A549 (cell line): ENCODE measurements around the gene SACS. TPM values are rescaled to one million over a fixed set of nuclear protein-coding genes. Genes with fewer than 3 reads are reported as not detected.
"Not testable (repeated sequence)": the region's sequence is repeated elsewhere in the genome, so short reads cannot be mapped to it uniquely, and the experiment has no call there.

Experiments used
- ATAC-seq, 2 experiments: fragments of 200-7000 bp in 1 of 2; fragments of >200 bp in 1 of 2; cut with Nextera tagmentation in 1 of 2; cut with Tn5 transposase in 1 of 2; 3 replicates each; pipeline versions ENCODE4 v1.8.0 to v1.9.1; 2018 to 2020; ENCODE audit warnings: mild to moderate bottlenecking in 1 of 2, moderate library complexity in 1 of 2
- CTCF ChIA-PET: fragments of 300-600 bp; sonication (Branson Sonifier 250); formaldehyde crosslinking; extraction: SDS; loops from one replicate; lab custom pipeline; 2021; ENCODE audit warnings: antibody characterized with exemption, inconsistent platforms; lab: Yijun Ruan, JAX
- POLR2A ChIA-PET: fragments of 350-600 bp; formaldehyde crosslinking; extraction: SDS; loops from one replicate; lab custom pipeline; 2021; ENCODE audit warnings: antibody characterized with exemption, inconsistent platforms; lab: Yijun Ruan, JAX
- DNase-seq, 2 experiments: peaks; one replicate each; pipeline versions ENCODE4 v3.0.0 to v3.0.0-alpha.2; 2011 to 2016; ENCODE audit warnings: low read depth in 1 of 2, low spot score in 1 of 2
- FAIRE-seq: peaks from 2 replicates; lab custom pipeline; 2011; peaks lifted over from hg19 to GRCh38; lab: Jason Lieb, UNC
- H3K27ac ChIP-seq, 2 experiments: fragments of >200 bp; sonication (Bioruptor Twin); formaldehyde crosslinking; 3 replicates each; pipeline ENCODE4 v1.5.1; 2016 to 2017
- H3K4me1 ChIP-seq: fragments of >200 bp; sonication (Bioruptor Twin); formaldehyde crosslinking; 3 replicates; pipeline ENCODE4 v1.6.1; 2016
- H3K4me2 ChIP-seq: fragments of >200 bp; sonication (Bioruptor Twin); formaldehyde crosslinking; 3 replicates; pipeline ENCODE4 v1.6.1; 2016
- H3K4me3 ChIP-seq: fragments of >200 bp; sonication (Bioruptor Twin); formaldehyde crosslinking; 3 replicates; pipeline ENCODE4 v1.5.1; 2016
- H3K9me3 ChIP-seq: fragments of >200 bp; sonication (Bioruptor Twin); formaldehyde crosslinking; 3 replicates; pipeline ENCODE4 v1.6.1; 2016
- CBX2 ChIP-seq: fragments of 200-600 bp; sonication (generic); IDR thresholded peaks from 2 replicates; pipeline ENCODE4 v1.6.1; 2016; ENCODE audit warnings: low read depth, mild to moderate bottlenecking, borderline replicate concordance
- CEBPB ChIP-seq, 2 experiments: fragments of >200 bp in 1 of 2; sonication (Bioruptor Twin) in 1 of 2; formaldehyde crosslinking in 1 of 2; IDR thresholded peaks; 2 replicates each; pipeline ENCODE4 v1.6.1; 2012 to 2016
- EHMT2 ChIP-seq: fragments of 200-600 bp; sonication (generic); IDR thresholded peaks from 2 replicates; pipeline ENCODE4 v1.6.1; 2016; ENCODE audit warnings: antibody characterized with exemption, low read depth, mild to moderate bottlenecking, moderate library complexity
- ESRRA ChIP-seq: fragments of 150-350 bp; IDR thresholded peaks from 2 replicates; pipeline ENCODE4 v1.6.1; 2014; ENCODE audit warnings: mild to moderate bottlenecking, low read length, borderline replicate concordance
- FOSL2 ChIP-seq, 2 experiments: fragments of 450-650 bp in 1 of 2; fragments of >200 bp in 1 of 2; sonication (Bioruptor Twin) in 1 of 2; formaldehyde crosslinking; IDR thresholded peaks; 2 replicates each; pipeline versions ENCODE4 v1.5.0 to v1.6.1; 2016 to 2020; ENCODE audit warnings: mild to moderate bottlenecking in 1 of 2, moderate library complexity in 1 of 2
- HEYL ChIP-seq: fragments of 250-450 bp; sonication (Bioruptor Pico); IDR thresholded peaks from 2 replicates; pipeline ENCODE4 v1.8.0; 2021; ENCODE audit warnings: mild to moderate bottlenecking, moderate library complexity
- HOXA7 ChIP-seq: fragments of 250-450 bp; sonication (Bioruptor Pico); IDR thresholded peaks from 2 replicates; pipeline ENCODE4 v1.5.0; 2020; ENCODE audit warnings: mild to moderate bottlenecking, moderate library complexity
- HOXB13 ChIP-seq: fragments of 250-450 bp; sonication (Bioruptor Pico); IDR thresholded peaks from 2 replicates; pipeline ENCODE4 v1.5.0; 2020; ENCODE audit warnings: low read depth, mild to moderate bottlenecking, moderate library complexity
- JUN ChIP-seq, 2 experiments: fragments of >200 bp; sonication (Bioruptor Twin); formaldehyde crosslinking; IDR thresholded peaks; 2 replicates in 1 of 2; 3 replicates in 1 of 2; pipeline ENCODE4 v1.6.1; 2016 to 2017
- MAX ChIP-seq: IDR thresholded peaks from 2 replicates; pipeline ENCODE4 v1.6.1; 2012
- MAZ ChIP-seq: fragments of 150-350 bp; IDR thresholded peaks from 2 replicates; pipeline ENCODE4 v1.6.1; 2014; ENCODE audit warnings: antibody characterized with exemption, low read depth, low read length, borderline replicate concordance
- MYC ChIP-seq: IDR thresholded peaks from 2 replicates; pipeline ENCODE4 v1.6.1; 2012; ENCODE audit warnings: mild to moderate bottlenecking, inconsistent platforms, low read length, improper control_type of control experiment, borderline replicate concordance
- NFE2L2 ChIP-seq: fragments of 150-350 bp; conservative IDR thresholded peaks from 2 replicates; pipeline ENCODE4 v1.6.1; 2014; ENCODE audit warnings: low read length
- RARB ChIP-seq: fragments of 250-450 bp; sonication (Bioruptor Pico); IDR thresholded peaks from 2 replicates; pipeline ENCODE4 v1.8.0; 2021; ENCODE audit warnings: mild to moderate bottlenecking, moderate library complexity
- RCOR1 ChIP-seq: fragments of 150-350 bp; IDR thresholded peaks from 2 replicates; pipeline ENCODE4 v1.6.1; 2014; ENCODE audit warnings: antibody characterized with exemption, low read length, low read depth
- SMC3 ChIP-seq: fragments of >200 bp; sonication (Bioruptor Twin); formaldehyde crosslinking; IDR thresholded peaks from 3 replicates; pipeline ENCODE4 v1.6.1; 2018; ENCODE audit warnings: inconsistent platforms
- WGBS: methylation state at CpG from one replicate; pipeline ENCODE4 v1.1.6; 2017; ENCODE audit errors: missing lambda C conversion rate; 5-methylcytosine and 5-hydroxymethylcytosine counted together
- polyA plus RNA-seq, 4 experiments: library from polyadenylated mRNA; depleted of rRNA in 3 of 4; stranded (reverse); fragments of >200 nt; fragmentation: RNase III in 1 of 4; extraction: RNeasy Plus Mini Kit Qiagen cat#74134 plus additional on column Dnase treatment in 1 of 4; gene quantifications; 2 replicates in 3 of 4; 3 replicates in 1 of 4; pipeline ENCODE4 v1.2.3, GENCODE V29; 2011 to 2017
- TF ChIP-seq, protein P1 (sequence below): IDR thresholded peaks from 2 replicates; pipeline ENCODE4 v1.6.1; 2012
- TF ChIP-seq, protein P2 (sequence below): fragments of 150-350 bp; IDR thresholded peaks from 2 replicates; pipeline ENCODE4 v1.6.1; 2014; ENCODE audit warnings: low read depth, mild to moderate bottlenecking, low read length
- TF ChIP-seq, protein P3 (sequence below): IDR thresholded peaks from 2 replicates; pipeline ENCODE4 v1.6.1; 2012; ENCODE audit warnings: low read depth, borderline replicate concordance

SACS gene
- polyA plus RNA-seq, 2 of the 4 experiments (the other 2 are of a cell fraction): 6.9 to 23.8 TPM

DNA sequence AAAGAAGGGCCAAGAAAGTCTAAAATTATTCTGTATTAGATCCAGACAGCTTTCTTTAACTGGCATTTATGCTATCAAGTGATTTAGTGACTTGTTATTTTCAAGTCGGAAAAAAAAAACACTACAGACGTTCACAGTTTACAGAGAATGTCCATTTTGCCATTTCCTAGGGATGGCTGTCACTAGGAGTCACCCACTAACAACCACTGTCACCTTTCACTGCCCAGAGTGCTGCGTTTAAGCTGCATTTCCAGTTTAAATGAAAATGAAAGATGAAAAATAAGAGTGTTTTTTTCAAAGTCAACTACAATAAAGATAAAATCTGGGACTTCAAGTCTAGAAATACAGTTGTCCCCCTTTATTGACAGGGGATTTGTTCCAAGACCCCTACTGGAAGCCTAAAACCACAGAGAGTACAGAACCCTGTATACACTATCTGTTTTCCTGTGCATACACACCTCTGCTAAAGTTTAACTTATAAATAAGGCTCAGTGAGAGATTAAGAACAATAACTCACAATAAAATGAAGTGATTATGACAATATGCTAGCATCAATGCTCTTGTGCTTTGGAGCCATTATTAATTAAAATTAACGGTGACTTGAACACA, 112.5 kb downstream of the SACS start:
- peak; percentile 60 to 76; a peak in 4 of 6 replicates for ATAC-seq
- CTCF ChIA-PET: interaction anchor here (0.8 to 3.4 kb wide), 3 partner anchors 9 to 519 kb away, joined by 3 to 18 read pairs (median 6); no protein-coding TSS in a partner anchor

GRCh38 chr13:23319883-23320224, 113.6 kb downstream of the SACS start:
- no peak for DNase-seq
- H3K9me3 ChIP-seq: no peaks in the 10 kb centered on the region
- POLR2A ChIA-PET: no interaction called here
- TF ChIP-seq NFE2L2 (no peak), CBX2 (no peak), FOSL2 (IDR thresholded peaks at IDR 0.05) (no peak), FOSL2 (CRISPR knock-in tag; IDR thresholded peaks at IDR 0.05) (no peak), HOXA7 (CRISPR knock-in tag) (no peak), MAX (no peak), HOXB13 (CRISPR knock-in tag) (no peak), RCOR1 (no peak), CEBPB (IDR thresholded peaks at IDR 0.05) (no peak)
- TF ChIP-seq, protein P1, sequence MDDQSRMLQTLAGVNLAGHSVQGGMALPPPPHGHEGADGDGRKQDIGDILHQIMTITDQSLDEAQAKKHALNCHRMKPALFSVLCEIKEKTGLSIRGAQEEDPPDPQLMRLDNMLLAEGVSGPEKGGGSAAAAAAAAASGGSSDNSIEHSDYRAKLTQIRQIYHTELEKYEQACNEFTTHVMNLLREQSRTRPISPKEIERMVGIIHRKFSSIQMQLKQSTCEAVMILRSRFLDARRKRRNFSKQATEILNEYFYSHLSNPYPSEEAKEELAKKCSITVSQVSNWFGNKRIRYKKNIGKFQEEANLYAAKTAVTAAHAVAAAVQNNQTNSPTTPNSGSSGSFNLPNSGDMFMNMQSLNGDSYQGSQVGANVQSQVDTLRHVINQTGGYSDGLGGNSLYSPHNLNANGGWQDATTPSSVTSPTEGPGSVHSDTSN: no peak
- TF ChIP-seq, protein P2, sequence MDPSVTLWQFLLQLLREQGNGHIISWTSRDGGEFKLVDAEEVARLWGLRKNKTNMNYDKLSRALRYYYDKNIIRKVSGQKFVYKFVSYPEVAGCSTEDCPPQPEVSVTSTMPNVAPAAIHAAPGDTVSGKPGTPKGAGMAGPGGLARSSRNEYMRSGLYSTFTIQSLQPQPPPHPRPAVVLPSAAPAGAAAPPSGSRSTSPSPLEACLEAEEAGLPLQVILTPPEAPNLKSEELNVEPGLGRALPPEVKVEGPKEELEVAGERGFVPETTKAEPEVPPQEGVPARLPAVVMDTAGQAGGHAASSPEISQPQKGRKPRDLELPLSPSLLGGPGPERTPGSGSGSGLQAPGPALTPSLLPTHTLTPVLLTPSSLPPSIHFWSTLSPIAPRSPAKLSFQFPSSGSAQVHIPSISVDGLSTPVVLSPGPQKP: no peak
- TF ChIP-seq, all 56 proteins: peak for 0
- CTCF ChIA-PET: interaction anchor here (0.6 to 3.4 kb wide), 6 partner anchors 147 to 1696 kb away, joined by 3 to 18 read pairs (median 3); no protein-coding TSS in a partner anchor
- 67% methylated on average over 3 of the region's 3 CpGs for WGBS
- peak overlapping the region; percentile 79 to 88 for H3K27ac ChIP-seq
- no peak overlapping the region for H3K4me3 ChIP-seq
- FAIRE-seq (no peak), ATAC-seq (no peak)
- H3K4me1 ChIP-seq: peaks cover 49% of the 10 kb centered on the region
- H3K4me2 ChIP-seq: peak overlapping the region; percentile 62

More for the DNA sequence above, 112.5 kb downstream of the SACS start:
- POLR2A ChIA-PET: interaction anchor here (1.4 to 1.5 kb wide), 2 partner anchors 29 to 55 kb away, joined by 4 to 5 read pairs; no protein-coding TSS in a partner anchor
- H3K4me3 ChIP-seq: peak overlapping the region; percentile 15; the same call in 1 of the 3 replicates
- FAIRE-seq: no peak
- TF ChIP-seq, protein P2: no peak
- TF ChIP-seq RARB (CRISPR knock-in tag) (no peak), HEYL (CRISPR knock-in tag) (no peak), JUN (IDR thresholded peaks at IDR 0.05) (no peak), ESRRA (no peak), MYC (no peak), MAZ (no peak), HOXA7 (CRISPR knock-in tag) (no peak), SMC3 (no peak), EHMT2 (no peak)
- TF ChIP-seq, protein P3, sequence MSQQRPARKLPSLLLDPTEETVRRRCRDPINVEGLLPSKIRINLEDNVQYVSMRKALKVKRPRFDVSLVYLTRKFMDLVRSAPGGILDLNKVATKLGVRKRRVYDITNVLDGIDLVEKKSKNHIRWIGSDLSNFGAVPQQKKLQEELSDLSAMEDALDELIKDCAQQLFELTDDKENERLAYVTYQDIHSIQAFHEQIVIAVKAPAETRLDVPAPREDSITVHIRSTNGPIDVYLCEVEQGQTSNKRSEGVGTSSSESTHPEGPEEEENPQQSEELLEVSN: no peak
- TF ChIP-seq, all 56 proteins: peak for 0
- DNase-seq: no peak
- Histone ChIP-seq H3K27ac (peak overlapping the region; percentile 79 to 88), H3K4me2 (peak overlapping the region; percentile 62), H3K9me3 (no peaks in the 10 kb centered on the region), H3K4me1 (peaks cover 49% of the 10 kb centered on the region)
- 9% methylated on average over 4 of the region's 4 CpGs for WGBS

DNA sequence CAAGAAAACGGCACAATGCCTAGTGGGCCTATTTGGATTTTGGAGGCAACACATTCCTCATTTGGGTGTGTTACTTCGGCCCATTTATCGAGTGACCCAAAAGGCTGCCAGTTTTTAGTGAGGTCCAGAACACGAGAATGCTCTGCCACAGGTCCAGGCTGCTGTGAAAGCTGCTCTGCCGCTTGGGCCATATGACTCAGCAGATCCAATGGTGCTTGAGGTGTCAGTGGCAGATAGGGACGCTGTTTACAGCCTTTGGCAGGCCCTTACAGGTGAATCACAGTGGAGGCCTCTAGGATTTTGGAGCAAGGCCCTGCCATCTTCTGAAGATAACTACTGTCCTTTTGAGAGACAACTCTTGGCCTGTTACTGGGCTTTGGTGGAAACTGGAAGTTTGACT, 118.7 kb downstream of the SACS start:
- H3K4me1 ChIP-seq, H3K9me3 ChIP-seq, ATAC-seq, H3K27ac ChIP-seq, DNase-seq, H3K4me2 ChIP-seq, FAIRE-seq, CTCF ChIA-PET, H3K4me3 ChIP-seq, POLR2A ChIA-PET: not testable (repeated sequence)
- 82% methylated on average over 2 of the region's 6 CpGs for WGBS
